ENCODE data around the gene PPP4R1.

Gene PPP4R1

GRCh38 chr18:9507565-9508088 is 106.7 kb downstream of the PPP4R1 start:
- peak; percentile 71 for DNase-seq (ENCODE audit: low read depth)

- peak; percentile 24 for DNase-seq (ENCODE audit: low read depth)
Observed at GRCh38 chr18:9506046-9506792, 108.1 kb downstream of the PPP4R1 start.

All from amniotic epithelial cell (primary cell).